Heart left ventricle (tissue), 13 donors: ENCODE measurements around the gene RBM8A.

Source experiments
- CTCF ChIP-seq, 12 donors: fragments of 200-600 bp; sonication (generic) in 4 of 12; IDR thresholded peaks; one replicate each; pipeline versions ENCODE4 v1.5.0 to v1.8.0; 2018 to 2022; ENCODE audit warnings: antibody characterized with exemption in 12 of 12, mild to moderate bottlenecking in 5 of 12
- POLR2A ChIP-seq, 2 donors: fragments of 450-650 bp; IDR thresholded peaks; one replicate each; pipeline ENCODE4 v1.6.1; 2017; ENCODE audit warnings: antibody characterized with exemption in 2 of 2, mild to moderate bottlenecking in 2 of 2, moderate library complexity in 2 of 2
- donor health status: ischemic (EF 13 %, LVEDD 7.1; RV severe dilation, severe dysfunction).
- donor health status: DM: no; HTN: yes; CAD: no.
- donor health status: DM: no; HTN: no; CAD: no.
- donor health status: ischemic (EF 25% LVEDD 6.9; RV normal size, moderate dysfunction).
- donor health status: ischemic (EF 25% LVEDD 5.7; RV mildly dilated, moderate dysfunction).
- donor health status: ischemic (EF 35%, LVEDD 5.7; RV mildly dilated, moderate dysfunction).
- donor health status: nonischemic (EF 11% LVEDD 7.7; RV severe dilation, severe dysfunction).
- donor health status: DM: yes; HTN: yes; CAD: no.
- donor health status: PGD.
- donor health status: ischemic (EF 29% LVEDD 5.4; RV normal size, mild dysfunction).
- donor health status: nonischemic (EF 23%, LVEDD 6.1; RV moderate dilation, normal function).

GRCh38 chr1:145891143-145891542 is 36.1 kb downstream of the RBM8A start:
- TF ChIP-seq CTCF (IDR thresholded peaks at IDR 0.05) (no peak), POLR2A (IDR thresholded peaks at IDR 0.05) (no peak)
